HG02763 (cell line): Measurements from ENCODE around the gene TNFSF4.
"Not testable (repeated sequence)": the region's sequence is repeated elsewhere in the genome, so short reads cannot be mapped to it uniquely, and the experiment has no call there.

Experiments
- ATAC-seq: cut with Tn5 transposase; IDR thresholded peaks from one replicate; pipeline ENCODE4 v1.9.1; 2021; ENCODE audit warnings: mild to moderate bottlenecking, moderate library complexity; ENCODE audit not compliant: unreplicated experiment

TNFSF4 gene

DNA sequence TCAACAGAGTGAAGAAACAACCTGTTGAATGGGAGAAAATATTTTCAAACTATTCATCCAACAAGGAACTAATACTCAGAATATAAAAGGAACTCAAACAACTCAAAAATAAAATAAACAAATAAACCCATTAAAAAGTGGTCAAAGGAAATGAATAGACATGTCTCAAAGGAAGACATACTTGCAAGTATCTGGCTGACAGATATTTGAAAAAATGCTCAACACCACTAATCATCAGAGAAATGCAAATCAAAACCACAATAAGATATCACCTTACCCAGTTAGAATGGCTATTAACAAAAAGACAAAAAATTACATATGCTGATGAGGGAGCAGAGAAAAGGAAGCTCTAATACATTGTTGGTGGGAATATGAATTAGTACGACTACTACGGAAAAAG, 38.2 kb downstream of the TNFSF4 start:
- no peak for ATAC-seq

DNA sequence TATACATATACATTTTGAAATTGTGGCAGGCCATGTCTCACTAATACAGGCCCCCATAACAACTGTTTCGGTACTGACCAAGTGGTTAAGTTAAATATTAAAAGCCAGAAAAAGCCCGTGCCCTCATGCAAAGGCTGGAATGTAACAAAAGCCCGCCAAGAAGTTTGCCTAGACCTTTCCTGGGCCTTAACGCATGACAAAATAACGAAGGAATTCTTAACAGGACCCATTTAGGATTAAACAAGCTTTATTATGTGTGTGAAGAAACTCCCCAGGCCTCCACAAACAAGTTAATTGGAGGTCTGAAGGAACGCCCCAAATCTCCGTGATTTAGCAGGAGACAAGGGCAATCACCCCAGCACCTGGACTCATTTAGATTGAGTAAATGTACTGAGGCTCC, 42.4 kb downstream of the TNFSF4 start:
- ATAC-seq, result no peak

DNA sequence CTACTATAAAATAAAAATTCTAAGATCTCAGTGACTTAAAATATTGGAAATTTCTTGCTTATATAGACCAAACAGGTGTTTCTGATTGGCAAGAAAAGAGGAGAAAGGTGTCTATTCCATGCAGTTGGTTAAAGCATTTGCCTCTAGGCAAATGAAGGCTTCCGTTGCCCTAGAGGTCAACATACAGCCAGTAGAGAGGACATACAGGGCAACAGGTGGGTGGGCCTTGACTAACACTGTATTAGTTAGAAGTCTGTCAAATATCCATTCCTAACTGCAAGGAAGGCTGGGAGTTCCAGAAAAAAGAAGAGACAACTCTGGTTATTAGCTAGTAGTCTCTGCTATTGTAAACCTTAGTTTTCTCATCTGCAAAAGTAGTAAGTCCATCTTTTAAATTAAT, 43.0 kb downstream of the TNFSF4 start:
- ATAC-seq, result no peak

DNA sequence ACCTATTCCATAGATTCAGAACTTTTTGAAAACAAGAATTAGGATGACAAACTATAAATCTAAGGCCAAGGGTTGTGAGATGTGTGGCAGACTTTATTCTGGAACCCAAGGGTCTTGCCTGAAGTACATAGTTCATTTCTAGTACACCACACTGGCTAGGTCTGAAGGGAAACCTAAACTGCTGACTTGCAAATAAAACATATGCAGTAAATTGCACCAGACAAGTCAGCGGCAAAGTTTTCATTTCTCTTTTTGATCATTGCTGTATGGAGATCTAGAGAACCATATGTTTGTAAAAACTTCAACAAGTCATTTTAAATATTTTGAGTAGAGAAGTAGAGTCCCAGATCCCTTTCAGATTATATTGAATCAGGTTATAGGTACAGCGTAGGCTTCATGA, 43.9 kb downstream of the TNFSF4 start:
- ATAC-seq, result no peak

DNA sequence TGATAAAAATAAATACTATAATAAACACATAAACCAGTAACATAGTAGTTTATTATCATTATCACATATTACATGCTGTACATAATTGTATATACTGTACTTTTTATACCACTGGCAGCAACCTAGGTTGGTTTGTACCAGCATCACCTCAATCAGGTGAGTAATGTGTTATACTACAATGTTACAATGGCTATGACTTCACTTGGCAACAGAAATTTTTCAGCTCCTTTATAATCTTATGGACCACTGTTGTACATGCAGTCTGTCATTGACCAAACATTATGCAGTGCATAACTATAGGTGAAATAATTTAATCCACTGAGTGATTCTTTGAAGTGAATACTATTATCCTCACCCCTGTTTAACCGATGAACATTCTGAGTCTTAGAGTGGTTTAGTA, 44.5 kb downstream of the TNFSF4 start:
- no peak for ATAC-seq

DNA sequence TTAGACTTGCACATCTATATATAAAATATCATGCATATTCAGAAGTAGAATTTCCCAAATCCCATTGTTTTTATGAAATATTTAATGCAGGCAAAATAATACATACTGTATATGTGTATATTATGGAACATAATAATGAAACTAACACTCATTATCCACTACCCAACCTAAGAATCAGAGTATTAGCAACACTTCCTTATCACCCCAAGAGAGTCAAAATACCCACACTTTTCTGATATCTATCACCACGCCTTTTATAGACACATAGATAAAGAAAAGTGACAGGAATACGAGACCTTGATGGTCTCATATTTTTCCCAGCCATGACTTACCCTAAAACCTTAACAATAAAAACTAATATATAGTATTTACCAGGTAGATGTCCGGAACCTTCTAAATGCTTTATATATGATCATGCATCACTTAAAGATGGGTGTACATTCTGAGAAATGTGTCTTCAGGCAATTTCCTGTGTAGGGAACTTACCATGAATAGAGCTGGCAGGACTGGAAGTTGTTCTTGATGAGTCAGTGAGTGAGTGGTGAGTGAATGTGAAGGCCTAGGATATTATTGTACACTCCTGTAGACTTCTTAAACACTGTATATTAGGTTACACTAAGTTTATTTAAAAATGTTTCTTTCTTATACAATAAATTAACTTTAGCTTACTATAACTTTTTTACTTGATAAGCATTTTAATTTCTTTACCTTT, 45.5 kb downstream of the TNFSF4 start:
- no peak for ATAC-seq

DNA sequence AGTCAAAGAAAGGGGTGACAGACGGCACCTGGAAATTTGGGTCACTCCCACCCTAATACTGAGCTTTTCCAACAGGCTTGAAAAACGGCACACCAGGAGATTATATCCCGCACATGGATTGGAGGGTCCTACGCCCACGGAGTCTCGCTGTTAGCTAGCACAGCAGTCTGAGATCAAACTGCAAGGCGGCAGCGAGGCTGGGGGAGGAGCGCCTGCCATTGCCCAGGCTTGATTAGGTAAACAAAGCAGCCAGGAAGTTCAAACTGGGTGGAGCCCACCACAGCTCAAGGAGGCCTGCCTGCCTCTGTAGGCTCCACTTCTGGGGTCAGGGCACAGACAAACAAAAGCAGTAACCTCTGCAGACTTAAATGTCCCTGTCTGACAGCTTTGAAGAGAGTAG, 53.2 kb downstream of the TNFSF4 start:
- ATAC-seq, result not testable (repeated sequence)

DNA sequence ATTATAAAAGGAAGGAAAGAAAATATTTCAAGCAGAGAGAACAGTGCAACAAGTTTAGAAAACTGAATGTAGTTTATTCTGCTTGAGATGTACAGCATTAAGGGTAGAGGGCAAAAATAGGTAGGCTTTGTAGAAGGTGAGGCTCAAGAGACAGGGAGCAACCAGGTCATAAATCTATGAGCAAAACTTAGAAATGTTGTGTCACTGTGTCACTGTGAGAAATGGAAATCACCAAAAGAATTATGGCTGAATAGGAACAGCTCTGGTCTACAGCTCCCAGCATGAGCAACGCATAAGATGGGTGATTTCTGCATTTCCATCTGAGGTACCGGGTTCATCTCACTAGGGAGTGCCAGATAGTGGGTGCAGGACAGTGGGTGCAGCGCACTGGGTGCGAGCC, 53.6 kb downstream of the TNFSF4 start:
- no peak for ATAC-seq

DNA sequence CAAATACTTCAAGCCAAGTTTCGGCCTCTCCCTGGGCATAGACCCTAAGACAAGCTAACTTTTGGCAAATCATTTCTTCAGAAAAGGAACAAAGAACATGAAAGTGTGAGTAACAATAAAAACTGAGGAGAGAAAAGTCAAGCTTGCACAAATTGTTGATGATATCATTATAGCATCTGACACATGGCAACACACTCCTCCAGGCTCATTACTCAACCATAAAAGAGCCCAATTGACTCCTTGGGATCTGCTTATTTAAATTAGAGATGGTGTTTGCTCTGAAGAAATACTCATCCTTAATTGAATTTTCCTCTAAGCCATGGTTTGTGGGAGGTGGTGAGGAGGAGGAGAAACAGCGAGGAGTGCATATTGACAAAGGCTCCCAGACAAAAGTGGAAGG, 54.5 kb downstream of the TNFSF4 start:
- ATAC-seq, result no peak

DNA sequence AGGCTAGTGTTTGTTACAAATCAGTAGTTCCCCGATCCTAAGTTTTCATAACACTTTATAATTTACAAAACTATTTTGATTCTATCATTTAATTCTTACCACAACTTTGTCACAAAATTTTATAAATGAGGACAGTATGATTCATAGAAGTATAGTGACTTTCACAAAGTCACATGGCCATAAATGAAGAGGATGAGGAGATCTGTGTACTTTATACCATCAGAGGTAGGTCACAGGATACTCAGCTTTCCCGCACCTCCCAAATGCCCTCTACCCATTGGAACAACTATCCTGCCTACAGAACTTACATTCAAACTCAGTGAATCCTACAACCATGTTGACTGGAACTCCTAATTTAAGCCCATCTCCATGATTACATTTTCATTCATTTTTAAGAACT, 56.3 kb downstream of the TNFSF4 start:
- ATAC-seq, result no peak

DNA sequence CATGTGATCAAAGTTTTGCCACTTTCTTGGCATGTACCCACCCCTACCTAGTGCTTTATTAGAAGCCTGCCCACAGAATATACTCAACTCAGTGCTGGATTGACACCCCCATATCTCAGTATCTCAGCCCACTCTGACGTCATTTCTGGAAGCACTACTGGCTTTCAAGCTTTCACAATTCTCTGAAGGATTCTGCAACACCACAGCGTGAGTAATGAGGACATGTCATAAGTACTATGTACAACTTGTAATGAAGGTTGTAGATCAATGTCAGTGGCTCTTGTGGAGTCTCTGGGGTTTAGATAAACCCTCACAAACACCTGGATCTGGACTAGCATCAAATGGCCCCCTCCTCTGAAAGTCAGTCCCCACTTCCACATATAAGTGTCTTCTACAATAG, 57.2 kb downstream of the TNFSF4 start:
- no peak for ATAC-seq

DNA sequence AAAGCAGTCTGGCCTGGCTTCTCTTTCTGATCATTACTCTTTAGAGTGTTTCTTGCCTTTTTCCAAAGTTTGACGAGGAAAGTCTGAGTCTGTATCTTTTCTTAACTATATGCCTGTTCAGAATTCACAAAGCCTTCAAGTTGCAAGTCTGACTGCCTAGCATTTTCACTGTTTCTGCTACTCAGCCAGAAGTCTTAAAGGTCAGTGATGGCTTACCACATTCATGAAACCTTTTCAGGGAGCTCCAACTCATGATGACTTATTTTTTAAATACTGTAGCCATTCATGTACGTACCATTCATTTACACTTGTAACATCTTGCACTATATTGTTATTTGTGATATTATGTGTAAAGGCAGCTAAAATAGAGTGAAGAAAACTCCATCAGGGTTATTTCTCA, 58.2 kb downstream of the TNFSF4 start:
- no peak for ATAC-seq

DNA sequence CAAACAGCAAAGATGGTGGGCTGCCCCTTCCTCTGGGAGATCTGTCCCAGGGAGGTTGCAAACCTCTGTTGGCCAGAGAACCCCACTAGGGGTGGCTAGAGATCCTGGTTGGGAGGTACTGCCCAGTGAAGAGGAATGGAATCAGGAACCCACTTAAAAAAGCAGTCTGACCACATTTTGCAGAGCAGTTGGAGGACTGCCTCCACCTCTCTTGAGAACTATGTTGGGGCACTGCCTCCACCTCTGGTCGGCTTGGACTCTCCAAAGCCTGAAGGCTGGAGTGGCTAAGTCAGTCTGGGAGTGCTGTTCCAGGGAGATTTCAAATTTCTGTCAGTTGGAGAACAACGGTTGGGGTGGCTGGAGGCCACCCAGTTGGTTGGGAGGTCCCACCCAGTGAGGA, 58.6 kb downstream of the TNFSF4 start:
- no peak for ATAC-seq

DNA sequence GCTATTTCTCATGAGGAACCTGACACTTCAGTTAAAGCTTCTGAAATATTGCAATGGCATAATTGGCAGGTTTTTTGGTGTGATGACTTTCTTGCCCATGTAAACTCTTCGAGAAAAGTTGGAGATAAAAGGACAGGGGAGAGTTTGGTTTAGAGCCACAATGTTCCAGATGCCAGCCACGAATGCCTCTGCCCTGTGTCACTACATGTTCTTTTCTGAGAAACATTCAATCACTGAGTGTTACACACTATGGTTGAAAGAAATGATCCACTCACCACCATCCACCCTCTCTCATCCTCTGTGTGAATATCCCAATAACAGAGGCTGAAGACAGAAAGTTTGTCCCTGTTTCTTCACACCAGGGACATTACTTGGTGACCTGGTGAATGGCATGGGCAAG, 66.4 kb downstream of the TNFSF4 start:
- ATAC-seq, result no peak

DNA sequence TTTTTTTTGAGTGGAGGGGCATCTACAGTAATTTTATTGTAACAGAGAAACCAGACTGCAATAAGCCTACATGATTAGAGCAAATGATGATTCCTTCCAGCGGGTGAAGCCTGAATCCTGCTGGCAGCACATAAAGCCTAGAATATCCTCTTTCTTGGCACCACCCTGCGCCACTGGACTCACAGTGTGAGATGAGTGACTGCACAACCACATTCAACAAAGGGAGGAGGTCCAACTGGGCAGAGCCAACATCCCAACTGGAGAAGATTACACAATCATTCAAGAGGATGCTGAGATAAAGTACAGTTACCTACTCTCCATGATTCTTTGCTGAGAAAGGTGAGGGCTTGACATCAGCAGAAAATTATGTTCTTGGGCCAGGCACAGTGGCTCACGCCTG, 67.4 kb downstream of the TNFSF4 start:
- ATAC-seq, result no peak

DNA sequence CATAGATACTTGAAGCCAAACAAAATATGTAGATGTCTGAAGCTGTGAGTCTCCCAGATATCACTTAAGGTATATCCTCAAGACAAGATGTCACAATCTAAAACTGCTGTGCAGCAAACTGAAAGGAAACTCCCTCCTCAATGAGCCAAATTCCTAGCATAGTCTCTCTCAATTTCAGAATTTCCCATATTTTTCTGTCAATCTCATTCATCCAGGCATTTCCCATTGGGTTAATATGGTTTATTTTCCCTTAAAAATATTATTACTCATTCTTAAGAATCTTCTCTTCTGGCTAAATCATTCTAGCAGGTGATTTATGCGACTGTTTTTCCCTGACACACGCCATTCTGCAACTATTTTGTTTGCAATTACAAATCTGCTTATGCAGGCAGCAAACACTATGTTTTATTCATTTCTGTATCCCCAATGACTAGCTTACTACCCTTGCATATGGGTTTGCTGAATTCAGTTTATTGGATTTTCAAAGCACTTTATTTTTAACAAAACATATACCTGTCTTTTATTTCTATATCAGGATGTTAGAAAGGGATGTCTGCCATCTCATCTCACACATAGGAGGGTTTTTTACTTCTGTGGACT, 69.9 kb downstream of the TNFSF4 start:
- no peak for ATAC-seq

DNA sequence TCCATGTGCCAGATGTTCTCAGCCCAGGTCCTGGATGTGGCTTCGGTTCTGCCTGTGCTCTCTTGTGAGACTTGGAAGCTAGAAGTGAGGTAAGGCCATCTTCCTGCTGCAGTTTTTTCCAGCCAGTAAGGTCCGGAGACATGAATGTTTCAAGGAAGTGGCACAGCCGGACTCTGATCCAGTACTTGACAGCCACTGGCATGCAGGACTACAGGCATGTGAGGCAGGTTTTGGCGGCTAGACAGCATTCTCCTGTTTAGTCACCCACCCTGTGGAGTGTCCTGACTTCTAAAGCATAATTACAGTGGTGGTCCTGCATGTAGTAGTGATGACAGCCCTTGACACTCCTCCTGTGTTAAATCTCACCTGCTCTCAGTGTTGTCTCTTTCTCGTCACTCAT, 72.3 kb downstream of the TNFSF4 start:
- no peak for ATAC-seq

DNA sequence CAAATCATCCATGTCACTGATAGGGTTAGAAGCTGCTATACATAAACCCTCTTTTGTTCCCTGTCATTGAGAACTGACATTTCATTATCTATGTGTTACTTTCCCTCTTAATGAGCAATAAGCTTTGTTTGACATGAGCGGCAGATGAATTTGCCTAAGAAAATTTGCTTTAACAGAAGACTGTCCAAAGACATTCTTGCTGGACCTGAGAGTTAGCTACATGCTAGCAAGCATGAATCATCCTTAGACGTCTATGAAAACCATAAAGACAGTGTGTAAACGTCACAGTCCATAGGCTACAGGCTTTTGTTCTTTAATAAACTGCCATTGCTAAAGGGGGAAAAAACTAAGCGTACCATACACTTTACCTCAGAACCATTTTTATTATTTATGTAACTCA, 73.1 kb downstream of the TNFSF4 start:
- ATAC-seq, result no peak
